ENCODE results near the gene ZBTB45.

The ZBTB45 gene

DNA sequence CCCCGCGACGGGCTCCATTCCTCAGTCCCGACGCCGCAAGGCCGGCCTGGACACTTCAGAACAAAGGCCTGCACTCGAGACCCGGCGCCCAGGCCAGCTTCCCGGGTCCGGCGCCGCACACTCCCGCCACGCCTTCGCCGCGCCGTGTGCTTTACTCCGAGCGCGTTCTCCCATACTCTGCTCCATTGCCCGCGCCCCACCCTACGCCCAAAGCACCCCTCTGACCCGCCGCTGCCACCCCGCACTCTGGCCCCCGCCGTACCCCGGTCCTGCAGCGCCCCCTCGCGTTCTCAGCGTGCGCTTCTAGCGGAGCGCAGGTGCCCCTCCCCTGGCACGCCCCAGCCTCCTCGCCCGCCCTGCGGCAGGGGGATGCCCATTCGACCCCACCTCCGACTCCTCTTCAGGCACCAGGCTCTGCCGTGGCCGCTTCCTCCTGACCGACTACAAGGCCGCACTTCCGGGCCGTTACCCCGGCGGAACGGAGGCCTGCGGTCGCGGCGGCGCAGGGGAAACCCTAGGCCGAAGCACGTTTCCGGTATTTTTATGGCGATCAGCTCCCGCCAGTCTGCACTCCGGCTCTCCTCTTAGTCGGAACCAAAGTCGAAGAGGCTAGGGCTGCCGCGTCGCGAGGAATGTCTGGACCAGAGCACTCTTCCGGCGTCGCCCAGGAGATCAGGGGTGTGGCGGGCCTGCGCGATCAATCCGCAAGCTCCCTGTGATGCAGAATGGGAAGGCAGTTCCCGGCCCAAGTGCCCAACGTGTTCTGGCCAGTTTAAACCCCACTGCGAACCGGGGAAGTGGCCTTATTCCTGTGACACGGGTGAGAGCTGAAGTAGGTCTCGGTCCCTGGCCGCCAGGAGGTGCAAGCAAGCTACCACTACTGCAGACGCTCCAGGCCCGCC lies at the start of gene ZBTB45:
Gene ZBTB45, minus strand, starts transcription at position 456 of the 902 bp plus-strand sequence. CDS start 2,137 bp downstream, outside the sequence.
- peak; percentile 98 for DNase-seq

DNA sequence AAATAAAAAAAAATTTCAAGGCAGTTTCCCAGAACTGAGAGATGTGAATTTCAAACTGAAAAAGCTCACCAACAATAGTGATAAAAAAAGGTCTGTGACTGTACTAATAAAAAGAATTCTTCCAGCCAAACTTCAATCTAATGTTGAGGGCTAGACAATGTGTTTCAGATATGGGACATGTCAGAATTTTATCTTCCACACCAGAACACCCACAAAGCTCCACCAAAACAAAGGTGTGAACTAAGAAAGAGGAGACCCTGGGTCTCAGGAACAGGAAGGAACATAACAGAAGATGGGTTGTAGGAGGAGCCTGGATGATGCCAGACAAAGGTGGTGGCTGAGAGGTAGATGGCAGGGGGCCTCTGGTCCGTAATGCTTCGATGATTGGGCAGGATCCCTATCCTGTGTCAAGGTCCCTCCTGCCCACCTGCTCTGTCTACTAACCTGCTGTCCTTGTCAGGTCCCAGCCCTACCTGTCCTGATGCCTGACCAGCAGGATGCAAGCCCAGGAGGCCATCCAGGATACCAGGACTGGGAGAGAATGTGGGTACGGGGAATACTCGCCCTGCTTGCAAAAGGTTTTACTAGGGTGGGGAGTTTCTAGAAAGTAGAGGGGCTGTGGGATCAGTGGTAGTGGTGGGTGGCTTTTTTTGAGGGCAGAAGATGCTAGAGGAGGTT lies 49.0 kb upstream of the ZBTB45 start:
- no peak for DNase-seq

DNA sequence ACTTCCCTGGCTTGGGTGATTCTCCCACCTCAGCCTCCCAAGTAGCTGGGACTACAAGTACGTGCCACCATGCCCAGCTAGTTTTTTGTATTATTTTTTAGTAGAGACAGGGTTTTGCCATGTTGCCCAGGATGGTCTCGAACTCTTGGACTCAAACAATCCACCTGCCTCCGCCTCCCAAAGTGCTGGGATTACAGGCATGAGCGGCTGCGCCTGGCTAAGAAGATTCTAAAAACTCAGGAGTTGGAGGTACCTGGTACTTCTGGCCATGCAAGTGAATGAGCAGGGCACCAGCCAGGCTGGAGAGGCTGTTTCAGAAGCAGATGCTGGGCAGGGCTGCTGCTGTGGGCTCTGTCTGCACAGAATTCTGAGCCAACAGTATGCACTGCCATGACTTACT lies 47.4 kb upstream of the ZBTB45 start:
- DNase-seq: no peak

DNA sequence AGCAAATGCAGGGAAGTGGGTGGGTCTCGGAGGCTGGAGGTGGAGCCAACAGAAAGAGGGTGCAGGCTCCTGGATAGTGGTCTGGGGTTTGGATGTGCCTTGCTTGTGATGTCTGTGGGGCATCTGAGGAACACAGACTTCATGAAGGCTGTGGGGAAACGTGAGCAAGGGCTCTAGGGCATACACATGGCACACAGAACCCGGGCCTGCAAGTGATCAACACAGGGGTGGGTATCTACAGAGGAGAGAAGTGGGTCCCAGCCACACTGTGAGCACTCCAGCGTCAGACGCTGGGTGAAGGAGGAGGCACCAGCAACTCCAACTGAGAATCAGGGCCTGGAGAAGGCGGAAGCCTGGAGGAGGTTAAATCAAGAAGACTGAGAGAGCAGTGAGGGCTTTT lies 44.2 kb upstream of the ZBTB45 start:
- DNase-seq: no peak

DNA sequence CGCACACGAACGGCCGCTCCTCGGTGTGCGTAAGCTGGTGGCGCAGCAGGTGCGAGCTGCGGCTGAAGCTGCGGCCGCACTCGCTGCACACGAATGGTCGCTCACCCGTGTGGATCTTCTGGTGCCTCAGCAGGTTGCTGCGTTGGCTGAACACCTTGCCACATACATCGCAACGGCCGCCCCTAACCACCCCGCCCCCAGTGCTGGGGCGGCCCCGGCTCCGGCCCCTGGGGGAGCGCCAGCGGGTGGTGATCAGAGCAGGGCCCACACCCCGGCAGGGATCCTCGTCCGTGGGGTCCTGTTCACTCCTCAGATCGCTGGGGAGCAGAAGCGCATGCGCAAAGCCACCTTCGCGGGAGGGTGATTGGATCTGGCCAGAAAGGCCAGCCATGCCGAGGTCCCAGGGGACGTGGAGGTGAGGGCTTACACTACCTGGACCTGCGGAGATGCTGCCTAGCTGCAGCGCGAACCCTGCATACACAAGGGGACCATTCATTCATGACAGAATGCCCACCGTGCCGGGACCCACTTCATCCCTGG lies 43.5 kb upstream of the ZBTB45 start:
- DNase-seq: no peak

DNA sequence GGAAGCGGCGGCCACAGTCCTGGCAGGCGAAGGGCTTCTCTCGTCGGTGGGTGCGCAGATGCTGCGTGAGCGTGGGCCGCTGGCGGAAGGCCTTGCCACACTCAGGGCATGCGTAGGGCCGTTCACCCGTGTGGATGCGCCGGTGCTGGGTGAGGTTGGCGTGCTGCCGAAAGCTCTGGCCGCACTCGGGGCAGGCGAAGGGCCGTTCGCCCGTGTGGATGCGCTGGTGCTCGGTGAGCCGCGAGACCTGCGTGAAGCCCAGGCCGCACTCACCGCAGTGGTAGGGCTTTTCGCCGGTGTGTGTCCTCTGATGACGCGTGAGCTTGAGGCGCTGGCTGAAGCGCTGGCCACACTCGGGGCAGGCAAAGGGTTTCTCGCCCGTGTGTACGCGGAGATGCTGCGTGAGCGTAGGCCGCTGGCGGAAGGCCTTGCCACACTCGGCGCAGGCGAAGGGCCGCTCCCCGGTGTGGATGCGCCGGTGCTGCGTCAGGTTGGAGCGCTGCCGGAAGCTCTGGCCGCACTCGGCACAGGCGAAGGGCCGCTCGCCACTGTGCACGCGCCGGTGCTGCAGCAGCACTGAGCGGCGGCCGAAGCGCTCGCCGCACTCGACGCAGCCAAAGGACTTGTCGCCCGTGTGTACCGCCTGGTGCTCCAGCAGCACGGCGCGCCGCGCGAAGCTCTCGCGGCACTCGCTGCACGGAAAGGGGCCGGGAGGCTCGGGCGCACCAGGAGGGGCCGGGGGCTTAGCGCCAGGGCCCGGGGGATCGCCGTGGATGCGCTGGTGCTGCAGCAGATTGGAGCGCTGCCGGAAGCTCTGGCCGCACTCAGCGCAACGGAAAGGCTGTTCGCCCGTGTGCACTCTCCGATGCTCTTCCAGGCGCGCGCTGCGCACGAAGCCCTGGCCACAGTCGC lies 42.8 kb upstream of the ZBTB45 start:
- DNase-seq: no peak

DNA sequence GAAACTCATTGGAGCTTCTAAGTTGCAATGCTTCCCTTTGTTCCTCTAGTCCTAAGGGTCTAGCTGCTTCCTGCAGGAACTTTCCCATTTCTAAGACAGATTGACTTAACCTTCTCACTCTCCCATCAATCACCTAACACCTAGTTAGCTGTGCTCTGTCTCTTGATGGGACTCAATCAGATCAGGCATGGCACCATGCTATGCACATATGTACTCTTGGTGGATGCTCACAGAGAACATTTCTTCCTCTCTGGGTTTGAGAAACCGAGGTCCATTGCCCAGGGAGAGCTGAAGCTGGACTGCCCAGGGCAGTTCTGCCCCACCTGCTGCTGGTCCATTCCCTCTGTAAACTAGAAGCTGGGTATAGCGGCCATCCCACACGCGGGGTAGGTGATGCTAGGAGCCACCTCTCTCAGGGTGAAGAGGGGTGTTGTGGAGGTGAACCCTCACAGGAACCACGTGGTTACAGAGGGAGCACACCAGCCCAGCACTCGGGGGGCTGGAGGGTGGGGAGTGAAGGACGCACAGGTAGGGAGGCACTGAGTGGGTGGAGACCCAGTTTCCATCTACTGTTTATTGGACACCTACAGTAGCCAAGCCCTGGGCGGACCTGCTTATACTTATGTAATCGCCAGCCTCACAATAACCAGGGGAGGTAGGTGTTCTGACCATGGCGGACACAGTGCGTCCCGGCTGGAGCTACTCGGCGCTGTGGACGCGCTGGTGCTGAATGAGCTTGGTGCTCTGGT lies 41.9 kb upstream of the ZBTB45 start:
- no peak for DNase-seq

DNA sequence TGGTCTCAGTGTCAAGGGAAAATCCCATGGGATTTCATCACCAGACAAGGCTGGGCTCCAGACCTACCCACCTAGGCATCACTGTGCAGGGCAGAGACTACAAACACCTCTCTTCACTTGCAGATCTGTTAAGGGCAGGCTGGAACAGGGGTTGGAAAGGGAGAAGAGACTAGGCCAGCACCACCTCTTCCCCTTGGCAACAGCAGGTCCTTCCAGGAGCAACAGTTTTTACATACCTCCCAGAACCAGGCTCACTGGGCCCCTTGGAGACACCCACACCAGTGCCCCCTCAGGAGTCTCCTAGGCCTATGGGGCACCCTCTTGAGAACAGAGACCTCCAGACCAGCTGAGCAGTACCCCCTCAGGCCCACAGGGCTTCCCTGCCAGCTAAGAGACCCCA lies 41.3 kb upstream of the ZBTB45 start:
- DNase-seq: no peak

DNA sequence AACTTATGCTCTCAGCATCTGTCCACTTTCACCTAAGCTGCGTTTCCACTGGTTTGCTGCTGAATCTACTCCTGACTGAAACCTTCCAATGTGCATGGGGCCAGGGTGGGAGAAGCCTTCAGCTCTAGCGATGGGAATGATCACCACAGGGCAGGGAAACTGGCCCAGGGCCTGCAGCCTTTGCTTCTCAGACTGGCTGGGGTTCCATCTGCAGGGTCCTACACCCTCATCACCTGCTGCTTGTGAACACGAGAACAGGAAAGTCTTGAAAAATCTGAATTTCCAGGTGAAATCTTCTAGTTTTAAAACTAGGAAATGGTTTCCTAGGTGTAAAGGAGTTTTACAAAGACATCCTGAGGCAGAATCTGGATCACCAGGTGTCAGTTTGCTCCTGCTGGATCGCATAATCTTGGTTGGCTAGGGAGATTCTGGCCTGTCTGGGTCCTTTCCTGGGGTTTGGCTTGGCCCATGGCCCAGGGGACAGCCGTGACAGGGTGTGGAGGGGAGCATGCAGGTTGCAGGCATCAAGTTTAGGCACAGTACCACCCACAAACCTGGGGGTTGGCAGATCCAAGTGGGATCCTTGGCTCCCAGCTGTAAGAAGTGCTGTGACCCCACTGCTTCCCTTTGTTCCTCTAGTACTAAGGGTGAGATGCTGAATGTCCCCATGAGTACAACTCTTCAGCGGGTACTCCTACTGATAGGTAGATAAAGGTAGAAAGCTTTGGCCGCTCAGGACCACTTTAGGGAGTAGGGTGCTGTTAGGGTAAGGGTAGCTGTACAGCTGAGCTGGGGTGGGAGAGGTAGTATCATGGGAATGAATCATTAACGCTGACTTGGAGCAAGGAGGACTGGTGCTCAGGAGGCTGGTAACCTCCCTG lies 40.6 kb upstream of the ZBTB45 start:
- no peak for DNase-seq

DNA sequence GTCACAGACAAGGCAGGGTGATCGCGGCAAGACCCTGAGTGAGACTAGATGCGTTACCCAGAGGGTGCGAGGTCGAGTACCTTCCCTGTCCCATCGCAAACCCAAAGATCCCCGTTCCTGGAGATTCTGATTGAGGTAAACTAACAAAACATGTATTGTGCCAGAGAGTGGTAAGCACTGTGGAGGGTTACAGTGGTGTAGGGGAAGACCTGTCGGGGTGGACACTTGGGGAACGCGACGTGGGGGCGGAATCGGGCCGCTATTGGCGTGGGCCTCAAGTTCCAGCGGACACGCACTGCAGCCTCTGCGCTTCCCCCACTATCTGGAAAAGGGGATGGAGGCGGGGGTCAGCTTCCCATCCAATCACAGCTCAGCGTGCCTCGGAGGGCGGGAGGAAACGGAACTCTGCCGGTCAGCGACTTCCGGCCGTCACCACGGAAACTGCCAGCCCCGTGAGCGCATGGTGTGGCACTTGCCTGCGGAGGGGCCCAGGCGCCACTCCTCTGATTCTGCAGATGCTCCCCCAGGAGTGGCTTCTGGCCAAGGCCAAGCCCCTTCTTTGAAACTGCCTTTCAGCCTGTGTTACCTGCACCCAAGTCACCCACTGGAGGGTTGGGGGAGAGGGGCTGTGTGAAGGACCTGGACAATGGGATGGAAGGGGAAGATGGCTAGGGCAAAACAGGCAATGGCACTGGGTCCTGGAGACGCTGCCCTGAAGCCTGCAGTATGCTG lies 39.8 kb upstream of the ZBTB45 start:
- no peak for DNase-seq

DNA sequence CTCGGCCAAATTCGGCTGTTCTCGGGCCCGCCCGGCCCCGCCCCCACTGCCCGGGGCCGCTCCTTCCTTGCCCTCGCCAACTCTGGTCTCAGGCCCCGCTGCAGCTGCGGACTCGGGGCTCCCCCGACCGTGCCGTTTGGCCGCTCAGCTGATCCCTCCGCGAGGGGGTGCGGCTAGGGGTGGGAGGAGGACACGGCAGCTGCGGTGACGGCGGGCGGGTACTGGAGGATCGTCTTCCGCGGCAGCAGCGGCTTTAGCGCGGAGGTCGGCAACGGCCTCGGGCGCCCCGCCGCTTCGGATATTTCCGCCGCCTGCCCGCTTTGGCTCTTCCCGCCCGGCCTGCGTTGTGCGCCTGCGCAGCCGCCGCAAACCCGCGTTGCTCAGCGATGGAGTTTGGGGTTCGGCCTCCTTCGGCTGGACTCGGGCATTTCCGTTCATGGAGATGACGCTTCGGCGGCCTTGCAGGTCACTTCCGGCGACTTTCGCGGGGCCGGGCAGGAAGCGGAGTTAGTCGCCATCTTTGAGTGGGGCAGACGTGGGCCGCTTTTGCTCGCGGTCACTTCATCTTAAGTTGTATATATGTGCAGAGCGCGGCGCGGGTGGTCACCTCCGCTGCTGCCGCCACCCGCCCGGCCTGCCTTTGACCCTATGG lies 39.1 kb upstream of the ZBTB45 start:
- DNase-seq: no peak

DNA sequence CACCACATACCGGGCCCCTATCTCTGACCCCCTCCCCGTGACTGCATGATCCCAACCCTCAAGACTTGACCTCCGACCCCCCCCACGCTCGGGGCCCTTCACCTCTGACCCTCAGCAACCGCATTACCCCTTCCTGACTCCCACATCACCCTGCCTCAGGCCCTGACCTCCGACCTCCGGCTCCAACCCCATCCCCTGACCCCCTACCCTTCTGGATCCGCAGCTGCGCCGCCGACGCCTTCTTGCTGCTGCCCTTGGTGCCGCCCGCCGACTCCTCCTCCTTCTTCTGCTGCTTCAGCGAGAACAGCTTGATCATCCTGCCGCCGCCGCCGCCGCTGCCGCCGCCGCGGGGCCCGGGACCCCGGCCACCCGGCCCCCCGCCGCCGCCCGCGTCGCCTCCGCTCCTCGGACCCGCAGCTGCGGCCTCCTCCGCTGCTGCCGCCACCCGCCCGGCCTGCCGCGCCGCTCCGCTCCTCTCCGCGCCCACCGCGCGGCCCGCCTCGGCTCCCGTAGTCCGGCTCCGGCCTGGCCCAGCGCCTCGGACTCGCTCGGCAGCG lies 38.5 kb upstream of the ZBTB45 start, which contains the start of gene UBE2M:
Gene UBE2M, minus strand, starts transcription at position 546 of the 557 bp plus-strand sequence. Its CDS starts 230 bp downstream, at position 316.
- DNase-seq: no peak

DNA sequence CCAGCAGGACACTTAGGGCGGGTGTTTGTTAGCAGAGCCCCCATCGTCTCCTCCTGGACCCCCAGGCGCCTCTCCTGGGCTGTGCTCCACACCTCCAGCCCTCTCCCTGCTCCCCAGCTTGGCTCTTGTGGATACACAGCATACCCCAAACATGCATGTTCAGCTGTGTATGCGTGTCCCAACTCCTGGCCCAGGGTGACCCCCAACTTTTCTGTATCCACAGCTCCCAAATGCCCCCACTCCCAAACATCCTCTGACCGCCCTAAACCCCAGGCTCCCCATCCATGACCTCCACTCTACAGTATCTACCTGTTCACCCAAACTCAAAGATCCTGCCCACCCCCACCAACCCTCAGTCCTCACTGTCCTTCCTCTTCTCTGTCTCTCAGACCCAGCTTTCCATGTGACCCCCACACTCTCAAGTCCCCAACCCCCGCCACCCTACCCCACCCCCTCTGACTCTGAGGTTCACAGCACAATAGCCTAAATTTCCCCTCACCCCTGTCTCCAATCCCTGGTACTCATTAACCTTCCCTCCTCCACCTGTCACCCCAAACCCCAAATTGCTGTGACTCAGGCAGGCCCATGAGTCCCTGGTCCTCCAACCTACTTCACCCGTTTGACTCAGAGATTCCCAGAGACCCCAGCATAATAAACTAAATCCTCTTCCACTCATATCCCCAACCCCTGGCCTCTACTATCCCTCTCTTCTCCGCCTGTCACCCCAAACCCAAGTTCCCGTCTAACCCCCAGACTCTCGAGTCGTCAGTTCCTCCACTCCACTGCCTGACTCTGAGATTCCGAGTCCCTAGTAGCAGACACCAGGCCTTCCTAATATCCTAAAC lies 37.8 kb upstream of the ZBTB45 start:
- DNase-seq: no peak

DNA sequence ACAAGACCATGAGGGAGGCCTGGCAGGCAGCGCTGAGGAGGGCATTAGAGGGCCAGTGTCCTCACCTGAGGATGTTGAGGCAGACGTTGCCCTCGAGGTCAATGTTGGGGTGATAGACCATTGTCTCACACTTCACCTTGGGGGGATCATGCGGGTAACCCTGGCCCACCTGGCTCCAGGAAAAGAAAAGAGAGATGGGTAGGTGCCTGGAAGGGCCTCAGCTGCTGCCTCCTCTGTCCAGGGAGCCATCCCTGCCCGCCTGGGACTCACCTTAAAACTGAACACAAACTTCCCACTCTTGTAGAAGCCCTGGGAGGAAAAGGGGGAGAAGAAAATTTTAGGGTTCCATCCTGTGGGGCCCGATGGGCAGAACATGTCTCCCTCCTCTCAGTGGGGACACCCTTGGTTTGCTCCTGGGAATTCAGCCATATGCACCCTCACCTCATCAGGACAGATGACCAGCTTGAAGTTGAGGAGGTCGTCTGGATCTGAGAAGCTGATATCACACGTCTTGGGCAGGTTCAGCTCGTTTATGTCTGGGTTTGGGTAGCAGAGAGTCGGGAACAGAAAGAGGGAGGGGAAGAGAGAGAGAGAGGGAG lies 37.1 kb upstream of the ZBTB45 start:
- no peak for DNase-seq

DNA sequence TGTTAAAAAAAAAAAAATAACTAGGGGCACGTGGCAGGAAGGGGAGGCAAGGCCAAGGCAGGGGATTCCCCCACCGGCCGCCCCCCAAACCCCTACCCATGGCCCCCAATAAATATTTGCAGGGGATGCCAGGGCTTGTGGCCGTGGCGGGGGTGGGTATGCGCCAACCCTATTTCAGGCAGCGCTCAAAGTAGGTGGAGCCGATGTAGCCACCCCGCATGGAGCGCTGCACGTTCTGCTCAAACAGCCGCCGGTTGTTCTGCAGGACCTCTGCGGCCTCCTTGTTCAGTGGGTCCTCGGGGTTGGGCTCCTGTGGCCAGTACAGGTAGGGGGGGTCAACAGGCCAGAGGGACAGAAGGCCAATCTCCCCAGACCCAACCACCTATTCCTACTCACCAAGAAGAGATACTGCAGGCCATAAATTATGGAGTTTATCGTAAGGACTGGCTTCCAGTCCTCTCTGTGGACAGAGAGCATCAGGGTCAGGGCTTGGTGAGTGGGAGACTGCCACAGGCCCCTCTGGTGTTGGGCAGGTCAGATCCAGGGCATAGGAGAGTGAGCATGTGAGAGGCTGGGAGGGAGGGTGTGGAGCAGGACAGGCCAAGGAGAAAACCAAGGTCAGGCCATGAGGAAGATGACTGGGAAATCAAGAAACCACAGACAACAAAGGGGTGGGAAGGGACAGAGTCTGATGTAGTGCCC lies 36.5 kb upstream of the ZBTB45 start:
- no peak for DNase-seq

DNA sequence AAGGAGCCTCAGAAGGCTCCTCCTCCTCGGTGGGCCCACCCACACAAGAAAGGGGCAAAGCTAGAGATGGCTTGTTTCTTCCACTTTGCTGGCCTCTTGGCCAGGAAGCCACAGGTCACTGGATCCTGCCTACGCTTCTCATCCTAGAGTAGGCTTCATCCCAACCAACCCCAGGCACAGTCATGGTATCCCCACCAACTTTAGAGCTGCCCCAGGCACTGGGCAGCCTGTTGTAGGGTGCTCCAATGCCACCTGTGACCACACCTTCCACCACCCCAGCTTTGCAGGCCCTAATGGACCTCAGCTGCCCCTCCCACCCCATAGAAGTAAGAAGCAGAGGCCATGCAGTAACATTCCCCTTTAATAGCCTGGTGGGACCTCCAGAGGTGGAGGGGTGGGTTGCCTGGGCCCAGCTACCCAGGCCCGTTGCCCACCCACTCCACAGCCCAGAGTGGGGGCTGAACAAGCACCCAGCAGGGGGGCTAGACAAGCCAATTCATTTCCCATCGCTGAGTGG lies 35.8 kb upstream of the ZBTB45 start:
- no peak for DNase-seq

All from DMS53 (cell line).